Neutrophil (primary cell): Measurements from ENCODE around the gene CTNND2.

Source experiments
- H3K27ac ChIP-seq: fragments of 200-600 bp; sonication (generic); 2 replicates; pipeline ENCODE4 v1.5.1; 2016; ENCODE audit warnings: mild to moderate bottlenecking, moderate library complexity
- H3K27me3 ChIP-seq: fragments of 200-600 bp; sonication (generic); 2 replicates; pipeline ENCODE4 v1.6.0; 2016; ENCODE audit warnings: mild to moderate bottlenecking
- H3K36me3 ChIP-seq: fragments of 200-600 bp; sonication (generic); 2 replicates; pipeline ENCODE4 v1.5.1; 2017
- H3K4me1 ChIP-seq, 2 experiments: fragments of 200-600 bp in 1 of 2; sonication (generic) in 1 of 2; 1 replicate in 1 of 2; 2 replicates in 1 of 2; pipeline versions ENCODE4 v1.5.1 to v1.6.1; 2013 to 2016; ENCODE audit warnings: low read depth in 1 of 2, low read length in 1 of 2, mild to moderate bottlenecking in 1 of 2, moderate library complexity in 1 of 2; ENCODE audit not compliant: control insufficient read depth in 1 of 2, insufficient read depth in 1 of 2
- H3K4me3 ChIP-seq, 2 experiments: fragments of 200-600 bp in 1 of 2; sonication (generic) in 1 of 2; 1 replicate in 1 of 2; 2 replicates in 1 of 2; pipeline ENCODE4 v1.5.1; 2013 to 2016; ENCODE audit warnings: low read depth in 1 of 2, low read length in 1 of 2, mild to moderate bottlenecking in 1 of 2, moderate library complexity in 1 of 2
- H3K9me3 ChIP-seq: fragments of 200-600 bp; sonication (generic); 2 replicates; pipeline ENCODE4 v1.5.1; 2016
- CTCF ChIP-seq: fragments of 200-600 bp; sonication (generic); IDR thresholded peaks from 2 replicates; pipeline ENCODE4 v1.5.1; 2016; ENCODE audit warnings: antibody characterized with exemption

The CTNND2 gene

DNA sequence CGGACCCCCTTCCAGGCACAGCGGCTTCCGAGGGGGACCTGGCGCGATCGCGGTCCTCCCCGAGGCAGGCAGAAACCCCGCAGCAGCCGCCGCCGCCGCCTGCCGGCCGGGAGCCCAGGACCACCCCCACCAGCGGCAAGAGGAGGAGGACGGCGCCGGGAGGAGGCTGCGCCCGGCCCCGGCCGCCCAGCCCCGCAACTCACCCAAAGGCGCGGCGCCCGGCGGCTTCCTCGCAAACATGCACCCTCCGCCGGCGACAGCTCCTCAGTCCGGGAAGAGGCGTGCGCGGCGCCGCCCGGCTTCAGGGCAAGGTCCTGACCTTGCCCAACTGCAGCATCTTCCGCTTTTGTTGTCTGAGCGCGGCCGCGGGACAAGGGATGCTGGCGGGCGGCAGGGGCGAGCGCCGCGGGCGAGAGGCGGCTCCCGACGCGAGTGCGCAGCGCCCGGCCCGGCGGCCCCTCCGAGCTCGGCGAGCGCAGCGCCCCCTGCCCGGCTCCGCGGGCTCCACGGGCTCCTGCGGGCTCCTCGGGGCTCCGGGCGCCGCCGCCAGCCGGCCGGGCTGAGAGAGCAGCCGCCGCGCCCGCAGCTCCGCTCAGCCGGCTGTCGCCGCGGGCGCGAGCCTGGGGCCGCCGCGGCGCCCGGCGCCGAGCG is 507 bp downstream of the CTNND2 start:
- no peak overlapping the region for H3K27ac ChIP-seq
- peaks cover 77% of the 10 kb centered on the region for H3K27me3 ChIP-seq
- no peak for TF ChIP-seq CTCF
- no peaks in the 10 kb centered on the region for H3K4me1 ChIP-seq
- no peak overlapping the region for H3K4me3 ChIP-seq
- H3K36me3 ChIP-seq = no peaks in the 10 kb centered on the region
- H3K9me3 ChIP-seq = no peaks in the 10 kb centered on the region

DNA sequence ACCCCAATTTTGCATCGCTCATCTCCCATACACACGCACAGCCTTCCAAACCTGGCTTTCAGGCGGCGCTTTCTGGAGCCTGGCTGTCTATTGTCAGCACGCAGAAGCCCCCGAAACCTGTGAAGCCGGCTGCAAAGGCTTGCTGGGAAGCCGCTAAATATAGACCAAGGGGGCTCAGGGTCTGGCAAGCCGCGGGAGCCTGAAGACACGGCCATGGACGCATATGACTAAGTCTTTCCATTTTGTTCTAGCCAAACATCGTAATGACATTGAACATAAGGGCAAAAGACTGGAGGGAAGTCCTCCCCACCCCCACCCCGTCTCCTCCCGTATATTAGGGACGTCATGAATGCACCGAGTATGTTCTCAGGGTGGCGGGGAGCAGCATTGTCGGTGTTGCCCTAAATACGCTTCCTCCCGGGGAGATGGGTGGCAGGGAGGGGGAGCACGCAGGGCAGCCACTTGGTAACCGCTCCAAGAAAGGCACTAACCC is 1.1 kb downstream of the CTNND2 start:
- Histone ChIP-seq H3K27ac (no peak overlapping the region), H3K4me3 (no peak overlapping the region), H3K27me3 (peaks cover 76% of the 10 kb centered on the region)

DNA sequence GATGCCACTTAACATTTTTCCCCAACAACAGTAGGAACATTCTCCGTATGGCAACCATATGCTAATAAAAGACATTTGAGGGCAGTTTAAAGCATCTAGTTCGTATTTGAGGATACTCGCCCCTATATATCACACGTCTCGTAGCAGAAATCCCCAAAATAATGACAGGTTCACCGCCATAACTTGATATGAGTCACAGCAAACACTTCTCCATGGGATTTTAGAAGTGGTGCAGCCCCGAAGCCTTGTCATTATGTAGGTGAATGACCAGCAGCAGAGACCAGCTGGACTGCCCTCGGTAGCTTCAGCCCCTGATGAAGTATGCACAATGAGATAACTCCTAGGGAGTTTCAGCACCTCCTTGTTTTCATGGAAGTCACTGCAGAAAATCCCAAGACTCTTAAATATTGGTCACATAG is 2.0 kb downstream of the CTNND2 start:
- Histone ChIP-seq H3K36me3 (no peaks in the 10 kb centered on the region), H3K27me3 (peaks cover 68% of the 10 kb centered on the region), H3K27ac (no peak overlapping the region), H3K4me1 (no peaks in the 10 kb centered on the region), H3K9me3 (no peaks in the 10 kb centered on the region), H3K4me3 (no peak overlapping the region)
- no peak for TF ChIP-seq CTCF

More for the DNA sequence above, 1.1 kb downstream of the CTNND2 start:
- H3K4me1 ChIP-seq = no peaks in the 10 kb centered on the region
- H3K9me3 ChIP-seq = no peaks in the 10 kb centered on the region
- no peak for TF ChIP-seq CTCF
- no peaks in the 10 kb centered on the region for H3K36me3 ChIP-seq

GRCh38 chr5:11898787-11899186 is 5.5 kb downstream of the CTNND2 start:
- no peak overlapping the region for H3K4me3 ChIP-seq
- TF ChIP-seq CTCF = no peak

GRCh38 chr5:11897781-11898180 is 6.5 kb downstream of the CTNND2 start:
- Histone ChIP-seq H3K9me3 (no peaks in the 10 kb centered on the region), H3K36me3 (no peaks in the 10 kb centered on the region), H3K27ac (no peak overlapping the region), H3K4me1 (no peaks in the 10 kb centered on the region), H3K27me3 (peaks cover 27% of the 10 kb centered on the region), H3K4me3 (no peak overlapping the region)
- no peak for TF ChIP-seq CTCF

More at GRCh38 chr5:11898787-11899186, 5.5 kb downstream of the CTNND2 start:
- no peaks in the 10 kb centered on the region for H3K9me3 ChIP-seq
- H3K27ac ChIP-seq = no peak overlapping the region
- no peaks in the 10 kb centered on the region for H3K4me1 ChIP-seq
- peaks cover 37% of the 10 kb centered on the region for H3K27me3 ChIP-seq
- H3K36me3 ChIP-seq = no peaks in the 10 kb centered on the region
